GM18520 (cell line): ENCODE results near the gene POLQ.
"Not testable (repeated sequence)": the region's sequence is repeated elsewhere in the genome, so short reads cannot be mapped to it uniquely, and the experiment has no call there.

Experiments used
- ATAC-seq: cut with Tn5 transposase; IDR thresholded peaks from one replicate; pipeline ENCODE4 v1.9.1; 2021; ENCODE audit not compliant: unreplicated experiment

POLQ gene

DNA sequence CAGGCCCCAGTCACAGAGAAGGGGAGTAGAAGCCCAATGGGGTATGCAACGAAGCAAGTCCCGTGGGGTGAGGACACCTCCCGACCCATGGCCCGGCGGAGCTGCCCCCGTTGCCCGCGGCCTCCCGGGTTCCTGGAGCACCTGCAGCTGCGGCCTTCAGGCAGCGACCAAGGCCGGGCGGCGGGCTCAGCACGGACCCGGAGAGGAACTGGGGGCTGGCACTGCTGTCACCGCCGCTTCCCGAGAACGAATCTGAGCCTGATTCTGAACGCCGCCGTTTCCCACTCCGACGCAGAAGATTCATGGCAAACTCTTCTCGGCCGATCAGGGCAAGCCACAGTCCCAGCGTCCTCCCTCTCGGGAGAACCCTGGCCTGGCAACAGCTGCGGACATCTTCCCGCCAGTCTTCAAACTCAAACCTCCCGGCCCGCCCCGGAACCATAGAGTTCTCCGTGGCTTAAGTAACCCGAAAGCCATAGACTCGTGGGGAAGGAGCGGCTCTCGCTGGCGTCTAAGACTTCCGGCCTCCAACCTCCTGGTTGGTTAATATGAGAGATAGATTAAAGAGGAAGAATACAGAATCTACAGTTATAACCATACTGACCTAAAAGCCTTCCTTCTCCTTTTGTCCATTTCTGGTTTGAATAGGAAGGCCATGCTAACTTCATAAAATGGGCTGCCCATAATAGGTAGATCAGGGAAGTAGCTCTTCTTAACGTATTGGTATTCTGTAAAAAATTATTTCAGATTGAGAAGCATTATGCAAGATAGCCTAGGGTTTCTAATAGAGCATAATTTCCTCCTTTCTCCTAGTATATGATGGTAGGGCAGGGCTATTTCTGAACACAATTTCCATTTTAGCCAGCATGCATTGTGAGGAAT is at the start of gene POLQ:
Gene POLQ (minus strand): TSS at position 415 of the 882 bp plus-strand sequence. CDS start 111 bp downstream, at position 304.
- peak; percentile 72 for ATAC-seq

DNA sequence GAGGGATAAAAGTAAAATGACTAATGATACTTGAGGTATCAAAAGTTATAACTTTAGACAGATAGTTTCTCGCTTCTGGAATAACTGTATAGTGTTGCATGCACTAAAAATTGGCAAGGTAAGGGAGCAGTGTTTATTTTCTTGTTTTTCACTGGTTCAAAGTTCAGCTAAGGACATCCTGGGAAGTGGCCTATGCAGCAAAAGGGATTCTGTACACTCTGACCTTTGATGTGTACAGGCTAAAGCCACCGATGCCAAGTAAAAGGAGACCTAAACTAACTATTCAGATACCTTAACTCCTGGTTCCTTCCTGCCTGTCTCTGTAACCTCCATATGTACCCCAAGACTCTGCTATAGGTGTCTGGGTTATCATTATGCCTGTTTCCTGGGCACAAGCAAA is 49.1 kb upstream of the POLQ start:
- ATAC-seq = no peak

DNA sequence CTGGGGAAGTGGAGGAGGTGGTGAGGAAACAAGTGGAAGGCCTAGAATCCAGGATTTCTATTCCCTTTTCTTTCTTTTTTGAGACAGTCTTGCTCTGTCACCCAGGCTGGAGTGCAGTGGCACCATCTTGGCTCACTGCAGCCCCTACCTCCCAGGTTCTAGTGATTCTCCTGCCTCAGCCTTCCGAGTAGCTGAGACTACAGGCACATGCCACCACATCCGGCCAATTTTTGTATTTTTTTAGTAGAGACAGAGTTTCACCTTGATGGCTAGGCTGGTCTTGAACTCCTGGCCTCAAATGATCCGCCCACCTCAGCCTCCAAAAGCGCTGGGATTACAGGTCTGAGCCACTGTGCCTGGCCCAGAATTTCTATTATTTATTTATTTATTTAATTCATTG is 48.0 kb upstream of the POLQ start:
- ATAC-seq = not testable (repeated sequence)

DNA sequence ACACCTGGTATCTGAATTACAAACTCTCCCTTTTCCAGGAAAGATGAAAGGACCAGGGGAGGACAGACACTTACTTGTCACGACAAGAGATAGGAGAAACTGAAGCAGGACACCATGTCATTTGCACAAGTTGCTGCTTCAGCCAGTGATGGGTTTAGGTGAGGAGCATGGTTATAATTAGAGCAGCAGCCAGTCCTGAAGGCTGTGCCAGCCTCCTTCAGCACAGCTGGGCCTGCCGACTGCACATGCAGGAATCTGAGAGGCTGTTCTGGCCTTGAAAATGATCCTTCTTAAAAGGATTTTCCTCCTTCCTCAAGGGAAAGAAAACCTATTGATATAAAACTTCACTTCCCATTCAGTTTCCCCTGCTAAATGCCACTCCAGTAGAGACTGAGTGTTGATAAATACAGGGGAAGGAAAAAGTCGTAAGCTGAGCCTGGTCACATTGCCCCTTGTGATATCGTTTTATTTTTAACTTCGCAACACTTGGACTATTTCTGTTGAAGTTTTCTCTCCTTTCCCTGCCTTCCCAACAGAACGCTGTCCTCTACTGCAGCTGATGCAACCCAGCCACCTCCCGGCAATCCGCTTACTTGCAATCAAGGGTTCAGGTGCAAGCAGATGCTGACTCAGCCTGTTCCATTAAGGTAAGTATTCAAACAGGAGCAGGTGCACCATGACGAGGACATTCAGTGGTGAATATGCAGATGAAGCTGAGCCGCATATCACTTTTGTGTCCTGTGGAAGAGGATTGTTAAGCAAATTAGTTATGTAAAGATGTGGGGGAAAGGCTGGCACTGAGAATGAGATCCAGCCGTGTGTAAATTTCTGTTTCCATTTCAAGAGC is 47.3 kb upstream of the POLQ start, which contains the start of gene FBXO40:
Gene FBXO40 (plus strand): TSS at position 524 of the 847 bp plus-strand sequence. CDS start 27,197 bp downstream, outside the sequence.
- no peak for ATAC-seq

DNA sequence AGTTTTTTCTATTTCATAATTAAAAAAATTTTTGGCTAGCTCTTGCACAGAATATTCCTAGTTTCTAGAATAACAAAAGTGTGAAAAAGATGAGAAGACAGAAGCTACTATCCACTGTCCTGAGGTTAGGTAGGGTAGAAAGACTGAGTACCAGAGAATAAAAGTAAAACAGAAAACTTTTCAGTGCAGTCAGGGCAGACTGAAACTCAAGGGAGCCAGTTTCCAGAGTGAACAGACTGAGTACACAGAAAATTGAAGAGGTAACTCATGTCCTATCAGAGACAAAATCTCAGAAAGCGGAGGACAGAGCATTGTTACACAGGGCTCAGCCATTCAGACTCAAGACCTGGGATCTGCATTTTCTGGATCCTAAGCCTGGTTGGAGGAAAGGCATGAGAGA is 38.6 kb upstream of the POLQ start:
- no peak for ATAC-seq

DNA sequence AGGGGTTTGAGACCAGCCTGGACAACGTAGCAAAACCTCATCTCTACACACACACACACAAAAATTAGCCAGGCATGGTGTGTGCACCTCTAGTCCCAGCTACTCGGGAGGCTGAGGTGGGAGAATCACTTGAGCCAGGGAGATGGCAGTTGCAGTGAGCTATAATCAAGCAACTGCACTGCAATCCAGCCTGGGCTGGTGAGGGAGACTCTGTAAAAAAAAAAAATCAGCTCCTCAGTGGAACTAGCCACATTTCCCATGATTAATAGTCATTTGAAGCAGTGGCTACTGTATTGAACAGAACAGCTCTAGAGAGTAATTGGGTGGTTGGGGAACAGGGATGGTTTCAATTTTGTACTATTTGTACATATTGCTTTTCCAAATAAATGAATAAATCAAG is 35.9 kb upstream of the POLQ start:
- ATAC-seq = no peak

DNA sequence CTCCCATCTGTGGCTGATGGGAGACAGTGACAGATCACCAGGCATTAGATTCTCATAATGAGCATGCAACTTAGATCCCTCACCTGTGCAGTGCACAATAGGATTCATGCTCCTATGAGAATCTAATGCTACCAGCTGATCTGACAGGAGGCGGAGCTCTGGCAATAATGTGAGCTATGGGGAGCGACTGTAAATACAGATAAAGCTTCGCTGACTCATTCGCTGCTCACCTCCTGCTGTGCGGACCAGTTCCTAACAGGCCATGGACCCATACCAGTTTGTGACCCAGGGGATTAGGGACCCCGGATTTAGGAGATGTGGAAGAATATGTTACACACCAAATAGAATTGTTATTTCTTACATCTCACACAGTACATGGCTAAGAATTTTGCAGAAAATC is 28.7 kb upstream of the POLQ start:
- ATAC-seq = no peak

DNA sequence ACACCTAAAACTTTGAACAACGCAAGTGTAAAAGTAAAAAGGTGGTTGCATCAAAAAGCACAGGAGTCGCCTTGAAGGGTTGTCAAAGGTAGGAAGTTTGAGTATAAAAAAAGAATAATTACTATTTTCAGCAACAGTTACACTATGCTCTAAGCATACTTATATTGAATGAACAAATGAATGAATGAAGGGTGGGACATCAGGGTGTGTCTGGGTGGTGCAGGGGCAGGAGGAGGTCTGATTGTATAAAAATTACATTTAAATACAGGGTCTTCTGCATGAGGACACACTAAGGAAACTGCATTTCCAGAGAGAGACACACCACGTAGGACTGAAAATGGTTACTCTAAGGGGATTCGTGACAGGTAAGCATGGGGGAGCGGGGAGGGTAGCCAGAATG is 21.9 kb upstream of the POLQ start, which contains the start of gene ARGFX:
Gene ARGFX (plus strand): TSS at position 301 of the 400 bp plus-strand sequence. CDS start 2,765 bp downstream, outside the sequence.
- ATAC-seq = no peak

DNA sequence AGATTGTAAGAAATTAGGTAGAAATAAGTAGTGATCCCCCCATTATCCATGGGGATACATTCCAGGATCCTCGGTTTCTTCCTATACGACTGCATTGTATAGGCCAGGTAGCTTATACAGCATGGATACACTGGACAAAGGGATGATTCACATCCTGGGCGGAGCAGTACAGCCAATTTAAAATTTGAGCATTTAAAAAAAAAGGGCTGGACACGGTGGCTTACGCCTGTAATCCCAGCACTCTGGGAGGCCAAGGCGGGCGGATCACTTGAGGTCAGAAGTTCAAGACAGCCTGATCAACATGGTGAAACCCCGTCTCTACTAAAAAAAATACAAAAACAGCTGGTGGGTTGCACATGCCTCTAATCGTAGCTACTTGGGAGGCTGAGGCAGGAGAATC is 21.0 kb upstream of the POLQ start:
- no peak for ATAC-seq

DNA sequence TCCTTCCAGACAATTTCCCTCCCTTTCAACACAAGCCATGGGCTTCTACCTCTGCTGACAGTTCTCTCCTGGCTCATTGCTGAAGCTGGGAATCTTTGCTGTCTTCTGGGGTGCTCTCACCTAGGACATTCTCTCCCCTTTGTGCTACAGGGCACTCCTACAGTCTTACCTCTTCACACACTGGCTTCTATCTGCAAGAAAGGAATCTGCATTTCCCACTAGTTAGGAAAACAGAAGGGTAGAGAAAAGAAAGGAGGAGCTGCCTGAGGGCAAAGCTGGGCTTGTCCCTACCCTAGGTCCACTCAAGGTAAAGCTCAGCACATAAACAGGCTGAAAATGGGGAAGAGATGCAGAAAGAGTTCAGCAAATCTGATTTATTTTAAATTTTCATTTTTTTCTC is 16.4 kb upstream of the POLQ start:
- ATAC-seq = no peak

DNA sequence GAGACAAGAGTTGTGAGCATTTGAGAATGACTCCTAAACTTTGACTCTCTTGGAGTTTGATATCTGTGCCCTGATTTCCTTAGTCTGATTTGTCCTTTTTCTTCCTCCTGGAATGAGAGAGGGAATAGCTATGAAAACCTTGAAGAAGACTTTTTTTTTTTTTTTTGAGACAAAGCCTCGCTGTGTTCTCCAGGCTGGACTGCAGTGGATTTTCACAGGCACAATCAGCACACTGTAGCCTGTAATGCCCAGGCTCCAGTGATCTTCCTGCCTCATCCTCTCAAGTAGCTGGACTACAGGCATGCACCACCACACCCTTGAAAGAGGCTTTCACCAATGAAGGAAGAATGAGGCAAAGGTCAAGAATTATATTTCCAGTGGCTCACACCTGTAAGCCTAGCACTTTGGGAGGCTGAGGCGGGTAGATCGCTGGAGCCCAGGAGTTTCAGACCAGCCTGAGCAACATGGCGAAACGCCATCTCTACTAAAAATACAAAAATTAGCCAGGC is 11.7 kb upstream of the POLQ start:
- no peak for ATAC-seq

DNA sequence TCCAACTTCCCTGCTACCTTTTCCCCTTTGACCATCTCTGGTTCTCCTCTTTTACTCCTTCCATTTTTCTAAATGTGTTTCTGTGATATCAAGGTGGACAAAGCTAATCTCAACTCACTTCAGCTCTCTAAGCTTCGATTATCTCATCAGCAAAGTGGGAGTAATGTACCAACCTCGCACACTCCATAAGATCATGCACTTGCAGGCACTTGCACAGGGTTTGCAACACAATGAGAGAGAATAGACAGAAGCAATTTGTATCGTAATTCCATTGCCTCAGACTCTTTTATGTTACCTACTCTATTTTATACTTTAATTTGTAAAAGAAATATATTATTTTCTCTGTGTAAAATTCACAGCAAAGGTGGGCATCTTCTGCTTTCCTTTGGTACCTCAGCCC is 7.0 kb upstream of the POLQ start:
- ATAC-seq = no peak

DNA sequence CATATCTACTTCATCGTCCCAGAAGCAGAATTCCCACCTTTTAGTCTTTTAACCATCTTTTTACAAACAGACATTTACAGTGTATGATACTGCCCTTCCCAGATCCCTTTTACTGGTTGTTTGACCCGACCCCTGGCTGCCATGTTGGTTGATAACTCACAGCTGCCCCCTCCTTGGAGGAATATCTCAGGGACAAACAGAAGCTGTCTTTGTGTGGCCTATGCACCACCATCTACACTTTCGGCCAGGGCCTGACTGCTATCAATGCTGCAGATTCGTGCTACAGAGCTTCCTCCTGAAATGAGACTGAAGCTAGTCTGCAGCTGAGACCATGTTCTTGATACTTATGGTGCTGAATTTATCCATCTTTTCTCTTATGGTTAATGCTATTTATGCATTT is 6.6 kb upstream of the POLQ start:
- no peak for ATAC-seq

DNA sequence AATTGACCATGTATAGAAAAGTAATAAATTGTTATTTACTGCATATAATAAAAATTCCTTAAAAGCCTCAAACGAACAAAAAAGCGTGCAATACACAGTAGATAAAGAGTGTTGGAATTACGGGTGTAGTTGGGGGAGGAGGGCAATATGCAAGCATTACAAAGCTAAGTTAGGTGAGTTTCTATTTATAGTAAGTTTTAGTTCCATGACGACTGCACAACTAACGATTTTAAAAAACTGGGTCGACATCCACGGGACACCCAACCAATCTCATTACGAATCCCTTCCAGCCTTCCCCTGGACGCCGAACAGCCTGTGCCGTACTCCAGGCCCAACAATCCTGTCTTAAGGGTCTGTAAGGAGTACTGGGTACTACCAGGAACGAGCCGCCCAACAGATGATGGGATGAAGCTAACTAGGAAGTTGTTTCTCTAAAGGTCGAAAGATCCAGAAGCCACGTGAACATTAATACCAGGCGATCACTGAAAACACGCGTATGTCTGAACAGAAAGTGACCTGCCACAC is 677 bp downstream of the POLQ start:
- no peak for ATAC-seq

DNA sequence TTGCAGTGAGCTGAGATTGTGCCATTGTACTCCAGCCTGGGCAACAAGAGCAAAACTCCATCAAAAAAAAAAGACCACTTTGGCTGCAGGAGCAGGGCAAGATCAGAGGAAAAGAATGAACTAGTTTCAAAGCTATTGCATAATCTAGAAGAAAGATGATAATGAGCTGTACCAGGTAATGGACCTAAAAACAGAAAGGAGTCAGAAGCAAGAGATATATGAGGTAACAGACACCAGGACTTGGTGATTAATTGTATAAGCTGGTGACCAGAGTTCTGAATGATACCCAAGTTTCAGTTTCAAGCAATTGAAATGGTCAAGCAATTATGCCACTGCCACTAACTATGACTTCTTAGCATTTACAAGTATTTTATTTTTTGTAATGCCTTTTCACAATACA is 2.9 kb downstream of the POLQ start:
- ATAC-seq = no peak

DNA sequence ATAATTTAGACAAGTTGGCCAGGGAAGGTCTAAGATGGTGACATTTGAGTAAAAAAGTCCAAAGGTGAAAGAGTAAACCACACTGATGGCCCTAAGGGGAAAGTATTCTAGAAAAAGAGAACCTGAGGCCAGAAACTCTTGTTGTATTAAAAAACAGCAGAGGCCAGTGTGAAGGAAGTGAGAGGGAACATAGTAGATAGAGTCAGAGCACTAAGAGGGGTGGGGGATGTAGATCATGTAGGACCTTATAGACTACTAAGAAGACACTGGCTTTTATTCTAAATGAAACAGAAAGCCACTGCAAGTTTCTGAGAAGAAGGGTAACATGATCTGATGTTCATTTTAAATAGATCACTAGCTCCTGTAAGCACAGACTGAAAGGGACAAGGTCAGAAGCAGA is 14.5 kb downstream of the POLQ start:
- no peak for ATAC-seq

DNA sequence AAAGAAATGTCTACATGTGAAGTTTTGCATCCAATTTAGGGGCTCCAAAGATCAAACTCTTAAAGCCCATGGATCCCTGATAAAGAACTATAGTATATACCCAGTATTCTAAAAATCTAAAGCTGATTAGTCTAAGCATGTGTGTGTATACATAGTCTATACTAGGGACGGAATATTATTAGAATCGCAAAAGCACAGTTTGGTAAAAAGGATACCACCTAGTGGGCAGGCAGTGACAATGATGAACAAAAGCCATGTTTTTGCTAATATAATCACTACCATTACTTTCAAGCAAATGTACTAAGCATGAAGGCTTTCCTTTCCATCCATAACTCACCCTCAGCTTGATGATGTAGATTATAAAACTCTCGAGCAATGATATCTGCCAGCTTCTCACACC is 16.5 kb downstream of the POLQ start:
- ATAC-seq = no peak

DNA sequence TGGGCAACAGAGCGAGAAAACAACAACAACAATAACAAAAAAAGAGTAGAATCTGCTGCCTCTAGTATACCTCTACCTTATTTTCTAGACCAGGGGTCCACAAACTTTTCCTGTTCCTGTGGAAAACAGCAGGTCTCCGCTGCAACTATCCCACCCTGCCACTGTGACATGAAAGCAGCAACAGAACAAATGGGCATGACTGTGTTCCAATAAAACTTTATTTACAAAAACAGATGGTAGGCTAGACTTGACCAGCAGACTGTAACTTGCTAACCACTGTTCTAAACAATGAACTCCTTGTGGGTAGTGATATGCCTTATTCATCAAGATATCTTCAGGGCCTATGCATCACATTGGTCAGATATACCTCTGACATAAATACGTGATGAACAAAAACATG is 25.3 kb downstream of the POLQ start:
- no peak for ATAC-seq

DNA sequence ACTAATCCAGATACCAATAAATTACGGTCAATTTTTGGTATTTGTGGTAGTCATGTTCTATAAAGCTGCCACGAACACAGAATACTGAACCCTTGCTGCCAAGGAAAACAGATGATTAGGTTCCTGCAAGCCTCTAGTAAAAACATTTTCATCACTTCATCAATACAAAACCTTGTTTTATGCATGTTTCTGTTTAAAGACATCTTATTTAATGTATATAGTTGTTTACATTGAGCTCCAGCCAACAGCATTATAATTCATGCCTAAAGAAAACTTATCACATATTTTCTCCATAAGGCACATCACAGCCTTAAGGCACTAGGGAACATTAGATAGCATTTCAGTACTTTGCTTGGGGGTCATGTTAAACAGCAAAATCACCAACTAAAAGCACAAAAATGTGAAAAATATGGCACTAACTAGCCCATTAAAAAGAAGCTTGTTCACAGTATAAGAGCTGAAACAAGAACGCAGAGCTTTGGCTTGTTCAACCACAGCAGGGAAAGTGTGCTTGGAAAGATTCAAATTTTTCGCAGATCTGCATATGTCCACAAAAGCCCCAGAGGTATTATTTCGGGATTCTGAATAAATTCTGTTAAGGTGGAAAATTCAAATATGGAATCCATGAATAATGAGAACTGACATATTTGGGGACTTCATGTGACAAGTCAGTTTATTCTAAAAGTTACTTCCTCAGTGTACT is 27.7 kb downstream of the POLQ start:
- no peak for ATAC-seq

DNA sequence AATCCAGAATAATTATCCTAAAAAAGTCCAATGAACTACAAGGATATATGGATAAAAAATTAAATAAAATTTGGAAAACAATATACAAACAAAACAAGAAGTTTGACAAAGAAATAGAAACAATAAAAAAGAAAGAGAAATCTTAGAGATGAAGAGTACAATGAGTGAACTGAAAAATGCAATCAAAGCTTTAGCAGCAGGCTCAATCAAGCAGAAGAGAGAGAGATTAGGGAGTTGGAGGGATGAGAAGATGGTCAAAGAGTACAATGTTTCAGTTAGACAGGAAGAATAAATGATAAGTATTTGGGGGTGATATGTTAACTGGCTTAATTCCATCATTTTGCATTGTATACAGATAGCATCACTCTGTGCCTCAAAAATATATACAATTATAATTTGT is 29.9 kb downstream of the POLQ start:
- ATAC-seq = no peak

DNA sequence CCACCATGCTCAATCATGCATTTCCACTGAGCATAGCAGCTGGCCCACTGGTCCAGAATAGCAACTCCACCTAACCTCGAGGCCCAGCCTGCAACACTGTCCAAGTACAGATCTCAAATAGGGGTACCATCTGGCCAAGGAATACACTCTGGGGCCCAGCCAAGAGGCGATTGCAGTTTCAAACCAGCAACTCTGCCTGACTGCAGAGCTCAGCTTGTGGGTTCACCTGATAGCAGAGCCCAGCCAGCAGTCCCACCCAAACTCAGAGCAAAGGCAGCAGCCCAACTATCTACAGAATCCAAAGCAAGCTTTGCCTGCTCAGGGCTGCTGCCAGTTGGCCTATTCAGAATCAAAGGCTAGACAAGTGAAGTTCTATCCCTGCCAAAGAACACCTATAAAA is 30.5 kb downstream of the POLQ start:
- no peak for ATAC-seq
